Type B pancreatic cell (in vitro differentiated cells): ENCODE data around the gene TESK2. TPM values are rescaled to one million over a fixed set of nuclear protein-coding genes. Genes with fewer than 3 reads are reported as not detected.
"Not testable (repeated sequence)": the region's sequence is repeated elsewhere in the genome, so short reads cannot be mapped to it uniquely, and the experiment has no call there.

ENCODE experiments used
- DNase-seq: peaks from one replicate; pipeline ENCODE4 v3.0.0; 2021; ENCODE audit warnings: mixed read lengths; ENCODE audit not compliant: unreplicated experiment; ENCODE audit errors: extremely low spot score
- H3K27ac Mint-ChIP-seq: 2 replicates; pipeline ENCODE4 v1.8.0; 2021; ENCODE audit warnings: mild to moderate bottlenecking, mixed read lengths
- H3K27me3 Mint-ChIP-seq: 2 replicates; pipeline ENCODE4 v1.8.0; 2021; ENCODE audit warnings: mixed read lengths
- H3K36me3 Mint-ChIP-seq: 2 replicates; pipeline ENCODE4 v1.8.0; 2021; ENCODE audit warnings: mixed read lengths
- H3K4me1 Mint-ChIP-seq: one replicate; pipeline ENCODE4 v1.8.0; 2021; ENCODE audit warnings: mixed read lengths; ENCODE audit not compliant: unreplicated experiment
- H3K4me3 Mint-ChIP-seq: 2 replicates; pipeline ENCODE4 v1.8.0; 2021; ENCODE audit warnings: mild to moderate bottlenecking, mixed read lengths
- H3K9me3 Mint-ChIP-seq: 2 replicates; pipeline ENCODE4 v1.8.0; 2021; ENCODE audit warnings: mixed read lengths
- total RNA-seq: library from RNA; stranded (reverse); gene quantifications from 2 replicates; pipeline ENCODE4 v1.2.1, GENCODE V29; 2021; ENCODE audit warnings: low replicate concordance
- TF ChIP-seq, protein P1 (sequence below): fragments of 200-600 bp; sonication (generic); conservative IDR thresholded peaks from 2 replicates; pipeline ENCODE4 v1.5.0; 2021; ENCODE audit warnings: antibody characterized with exemption, mild to moderate bottlenecking

Gene TESK2
- total RNA-seq, 1 donor from 2014 or later, result 6.7 TPM

DNA sequence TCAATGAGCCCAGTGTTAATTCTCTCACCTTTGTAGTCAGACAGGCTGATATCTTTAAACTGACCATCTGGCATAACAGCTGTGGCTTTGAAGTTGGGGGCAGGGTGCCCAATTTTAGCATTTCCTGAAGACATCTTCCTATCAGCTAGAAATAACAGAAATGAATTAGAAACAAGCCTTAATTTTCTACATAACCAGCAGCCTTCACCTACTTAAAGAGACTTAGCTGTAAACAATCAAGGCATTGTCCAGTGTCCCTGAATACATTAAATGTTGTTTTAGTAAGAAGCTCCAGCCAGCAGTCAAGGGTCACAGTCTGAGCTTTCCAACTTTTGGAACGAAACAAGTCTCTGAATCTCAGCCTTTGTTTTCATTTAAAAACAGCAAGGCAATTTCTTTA, 27.9 kb upstream of the TESK2 start:
- Mint-ChIP-seq H3K4me1 (peaks cover 29% of the 10 kb centered on the region), H3K27ac (peak overlapping the region; percentile 53), H3K27me3 (peaks cover 12% of the 10 kb centered on the region), H3K36me3 (peaks cover 32% of the 10 kb centered on the region), H3K4me3 (peak overlapping the region; percentile 64), H3K9me3 (no peaks in the 10 kb centered on the region)
- DNase-seq, result no peak
- TF ChIP-seq, protein P1, sequence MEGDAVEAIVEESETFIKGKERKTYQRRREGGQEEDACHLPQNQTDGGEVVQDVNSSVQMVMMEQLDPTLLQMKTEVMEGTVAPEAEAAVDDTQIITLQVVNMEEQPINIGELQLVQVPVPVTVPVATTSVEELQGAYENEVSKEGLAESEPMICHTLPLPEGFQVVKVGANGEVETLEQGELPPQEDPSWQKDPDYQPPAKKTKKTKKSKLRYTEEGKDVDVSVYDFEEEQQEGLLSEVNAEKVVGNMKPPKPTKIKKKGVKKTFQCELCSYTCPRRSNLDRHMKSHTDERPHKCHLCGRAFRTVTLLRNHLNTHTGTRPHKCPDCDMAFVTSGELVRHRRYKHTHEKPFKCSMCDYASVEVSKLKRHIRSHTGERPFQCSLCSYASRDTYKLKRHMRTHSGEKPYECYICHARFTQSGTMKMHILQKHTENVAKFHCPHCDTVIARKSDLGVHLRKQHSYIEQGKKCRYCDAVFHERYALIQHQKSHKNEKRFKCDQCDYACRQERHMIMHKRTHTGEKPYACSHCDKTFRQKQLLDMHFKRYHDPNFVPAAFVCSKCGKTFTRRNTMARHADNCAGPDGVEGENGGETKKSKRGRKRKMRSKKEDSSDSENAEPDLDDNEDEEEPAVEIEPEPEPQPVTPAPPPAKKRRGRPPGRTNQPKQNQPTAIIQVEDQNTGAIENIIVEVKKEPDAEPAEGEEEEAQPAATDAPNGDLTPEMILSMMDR, result no peak

GRCh38 chr1:45518366-45518765, 27.4 kb upstream of the TESK2 start:
- not testable (repeated sequence) for DNase-seq, H3K9me3 Mint-ChIP-seq, H3K4me3 Mint-ChIP-seq
- peak overlapping the region; percentile 53 for H3K27ac Mint-ChIP-seq
- H3K27me3 Mint-ChIP-seq, result peaks cover 12% of the 10 kb centered on the region
- H3K36me3 Mint-ChIP-seq, result peaks cover 37% of the 10 kb centered on the region
- H3K4me1 Mint-ChIP-seq, result peaks cover 29% of the 10 kb centered on the region

GRCh38 chr1:45516465-45516864, 25.5 kb upstream of the TESK2 start:
- Mint-ChIP-seq H3K4me1 (peaks cover 22% of the 10 kb centered on the region), H3K4me3 (peak overlapping the region; percentile 70), H3K27ac (peak overlapping the region; percentile 93), H3K27me3 (no peaks in the 10 kb centered on the region), H3K36me3 (peaks cover 46% of the 10 kb centered on the region), H3K9me3 (no peaks in the 10 kb centered on the region)
- TF ChIP-seq, protein P1, result no peak
- no peak for DNase-seq

DNA sequence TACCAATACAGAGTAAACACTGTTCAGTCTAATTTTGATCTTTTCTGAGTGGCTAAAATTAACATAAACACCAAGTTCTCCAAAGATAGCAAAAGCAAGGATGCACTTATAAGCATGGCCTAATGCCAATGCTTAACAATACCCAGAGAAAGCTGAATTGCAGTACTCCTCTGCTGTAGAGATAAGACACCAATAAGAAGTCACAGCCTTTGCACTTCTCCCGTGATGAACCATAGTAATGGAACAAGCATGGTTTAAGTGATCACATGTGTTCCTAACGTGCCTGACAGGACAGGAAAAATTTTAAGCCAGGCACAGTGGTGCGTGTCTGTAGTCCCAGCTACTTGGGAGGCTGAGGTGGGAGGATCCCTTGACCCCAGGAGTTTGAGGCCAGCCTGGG, 25.1 kb upstream of the TESK2 start:
- TF ChIP-seq, protein P1, result no peak
- no peaks in the 10 kb centered on the region for H3K27me3 Mint-ChIP-seq
- peaks cover 22% of the 10 kb centered on the region for H3K4me1 Mint-ChIP-seq
- H3K9me3 Mint-ChIP-seq, result no peaks in the 10 kb centered on the region
- peak overlapping the region; percentile 70 for H3K4me3 Mint-ChIP-seq
- H3K27ac Mint-ChIP-seq, result peak overlapping the region; percentile 93
- DNase-seq, result no peak
- peaks cover 49% of the 10 kb centered on the region for H3K36me3 Mint-ChIP-seq

- not testable (repeated sequence) for H3K4me3 Mint-ChIP-seq, H3K9me3 Mint-ChIP-seq, H3K27me3 Mint-ChIP-seq, DNase-seq
- Mint-ChIP-seq H3K36me3 (peaks cover 57% of the 10 kb centered on the region), H3K4me1 (peaks cover 14% of the 10 kb centered on the region), H3K27ac (peak overlapping the region; percentile 63)
Measured at GRCh38 chr1:45513532-45514260, 22.7 kb upstream of the TESK2 start.

DNA sequence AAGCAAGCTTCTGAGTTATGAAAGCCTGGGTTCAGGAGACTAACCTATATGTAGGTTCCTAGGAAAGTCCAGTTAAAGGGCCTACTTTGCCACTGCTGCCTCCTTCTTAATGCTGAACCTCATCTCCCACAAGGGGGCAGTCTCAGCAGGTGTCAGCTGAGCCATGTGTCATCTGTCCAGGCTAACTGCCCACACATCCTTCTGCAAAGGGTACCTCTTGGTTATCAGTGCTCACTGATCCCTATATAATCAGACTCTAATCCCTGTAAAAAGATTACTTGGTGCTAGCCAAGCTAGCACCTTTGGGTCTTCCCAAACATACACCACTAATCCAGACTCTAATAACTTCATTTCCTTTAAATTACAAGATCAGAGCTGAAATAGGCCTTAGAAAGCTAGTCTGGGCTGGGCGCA, 21.7 kb upstream of the TESK2 start:
- Mint-ChIP-seq H3K4me1 (peaks cover 12% of the 10 kb centered on the region), H3K4me3 (no peak overlapping the region), H3K27ac (peak overlapping the region; percentile 65), H3K9me3 (no peaks in the 10 kb centered on the region), H3K27me3 (no peaks in the 10 kb centered on the region), H3K36me3 (peaks cover 66% of the 10 kb centered on the region)
- no peak for DNase-seq
- TF ChIP-seq, protein P1, result peak; percentile 83
